Liver (tissue), 9 donors: ENCODE data around the gene WSCD1. TPM values are rescaled to one million over a fixed set of nuclear protein-coding genes. Genes with fewer than 3 reads are reported as not detected.

Experiments
- DNase-seq: peaks from one replicate; pipeline ENCODE4 v3.0.0-alpha.2; 2017; ENCODE audit warnings: low spot score
- H3K27ac ChIP-seq, 2 donors: one replicate each; pipeline ENCODE4 v1.7.0; 2013; ENCODE audit warnings: inconsistent platforms in 2 of 2, low read length in 2 of 2, control low read depth in 1 of 2, low read depth in 1 of 2, mild to moderate bottlenecking in 1 of 2
- H3K27me3 ChIP-seq, 4 donors: one replicate each; pipeline versions ENCODE4 v1.6.1 to v1.7.0; 2013; ENCODE audit warnings: low read length in 3 of 4, inconsistent platforms in 1 of 4, mild to moderate bottlenecking in 1 of 4, moderate library complexity in 1 of 4; ENCODE audit not compliant: control insufficient read depth in 4 of 4, insufficient read depth in 4 of 4
- H3K36me3 ChIP-seq, 4 donors: one replicate each; pipeline versions ENCODE4 v1.6.1 to v1.7.0; 2013; ENCODE audit warnings: low read length in 3 of 4, mild to moderate bottlenecking in 3 of 4, low read depth in 1 of 4, moderate library complexity in 1 of 4; ENCODE audit not compliant: control insufficient read depth in 4 of 4, insufficient read depth in 3 of 4
- H3K4me1 ChIP-seq, 4 donors: one replicate each; pipeline versions ENCODE4 v1.6.1 to v1.7.0; 2013; ENCODE audit warnings: low read length in 3 of 4, mild to moderate bottlenecking in 3 of 4, moderate library complexity in 1 of 4; ENCODE audit not compliant: control insufficient read depth in 4 of 4, insufficient read depth in 4 of 4
- H3K4me3 ChIP-seq, 3 donors: one replicate each; pipeline versions ENCODE4 v1.6.1 to v1.7.0; 2013; ENCODE audit warnings: low read length in 3 of 3, control low read depth in 1 of 3, low read depth in 1 of 3, mild to moderate bottlenecking in 1 of 3
- H3K9ac ChIP-seq, 2 donors: one replicate each; pipeline ENCODE4 v1.7.0; 2013; ENCODE audit warnings: low read length in 2 of 2, mild to moderate bottlenecking in 2 of 2, moderate library complexity in 2 of 2, control low read depth in 1 of 2, low read depth in 1 of 2
- H3K9me3 ChIP-seq, 4 donors: one replicate each; pipeline versions ENCODE4 v1.6.1 to v1.7.0; 2013; ENCODE audit warnings: low read length in 3 of 4; ENCODE audit not compliant: control insufficient read depth in 4 of 4
- ATF3 ChIP-seq: IDR thresholded peaks from 2 replicates; pipeline ENCODE4 v1.6.1; 2016; ENCODE audit warnings: antibody characterized with exemption
- CTCF ChIP-seq: fragments of 150-350 bp; IDR thresholded peaks from 2 replicates; pipeline ENCODE4 v1.5.1; 2017; ENCODE audit warnings: improper control_type of control experiment, low read depth, low read length; ENCODE audit not compliant: missing input control
- EGR1 ChIP-seq, 2 donors: IDR thresholded peaks; 2 replicates each; pipeline ENCODE4 v1.6.1; 2016 to 2018; ENCODE audit warnings: antibody characterized with exemption in 2 of 2, low read depth in 2 of 2
- FOXA1 ChIP-seq: IDR thresholded peaks from 2 replicates; pipeline ENCODE4 v1.6.1; 2016; ENCODE audit warnings: antibody characterized with exemption
- FOXA2 ChIP-seq: IDR thresholded peaks from 2 replicates; pipeline ENCODE4 v1.6.1; 2016; ENCODE audit warnings: antibody characterized with exemption
- GABPA ChIP-seq, 2 donors: IDR thresholded peaks in 1 of 2; conservative IDR thresholded peaks in 1 of 2; 2 replicates each; pipeline ENCODE4 v1.6.1; 2016; ENCODE audit warnings: antibody characterized with exemption in 2 of 2, mild to moderate bottlenecking in 1 of 2, moderate library complexity in 1 of 2
- HNF4A ChIP-seq, 2 donors: conservative IDR thresholded peaks; 2 replicates each; pipeline ENCODE4 v1.6.1; 2016; ENCODE audit warnings: antibody characterized with exemption in 2 of 2, mild to moderate bottlenecking in 2 of 2
- HNF4G ChIP-seq: IDR thresholded peaks from 2 replicates; pipeline ENCODE4 v1.6.1; 2016; ENCODE audit warnings: antibody characterized with exemption
- JUND ChIP-seq, 2 donors: IDR thresholded peaks; 2 replicates each; pipeline ENCODE4 v1.6.1; 2016; ENCODE audit warnings: antibody characterized with exemption in 2 of 2
- MAX ChIP-seq: IDR thresholded peaks from 2 replicates; pipeline ENCODE4 v1.6.1; 2016; ENCODE audit warnings: antibody characterized with exemption
- NR2F2 ChIP-seq: IDR thresholded peaks from 2 replicates; pipeline ENCODE4 v1.6.1; 2016; ENCODE audit warnings: antibody characterized with exemption
- RAD21 ChIP-seq, 2 donors: IDR thresholded peaks; 2 replicates each; pipeline ENCODE4 v1.6.1; 2016; ENCODE audit warnings: antibody characterized with exemption in 2 of 2, mild to moderate bottlenecking in 2 of 2
- REST ChIP-seq: IDR thresholded peaks from 2 replicates; pipeline ENCODE4 v1.6.1; 2016; ENCODE audit warnings: antibody characterized with exemption, mild to moderate bottlenecking
- RXRA ChIP-seq, 2 donors: IDR thresholded peaks; 2 replicates each; pipeline ENCODE4 v1.6.1; 2017 to 2018; ENCODE audit warnings: antibody characterized with exemption in 2 of 2, mild to moderate bottlenecking in 1 of 2
- SP1 ChIP-seq: IDR thresholded peaks from 2 replicates; pipeline ENCODE4 v1.6.1; 2018; ENCODE audit warnings: antibody characterized with exemption, mild to moderate bottlenecking
- TAF1 ChIP-seq: conservative IDR thresholded peaks from 2 replicates; pipeline ENCODE4 v1.6.1; 2016; ENCODE audit warnings: antibody characterized with exemption, mild to moderate bottlenecking
- YY1 ChIP-seq: IDR thresholded peaks from 2 replicates; pipeline ENCODE4 v1.6.1; 2016; ENCODE audit warnings: antibody characterized with exemption, mild to moderate bottlenecking
- ZBTB33 ChIP-seq: IDR thresholded peaks from 2 replicates; pipeline ENCODE4 v1.6.1; 2016; ENCODE audit warnings: antibody characterized with exemption
- WGBS: extraction: QIAGEN DNeasy Blood & Tissue Kit; methylation state at CpG from one replicate; pipeline ENCODE4 v1.1.7; 2013; 5-methylcytosine and 5-hydroxymethylcytosine counted together
- polyA plus RNA-seq, 2 donors: library from polyadenylated mRNA; stranded (reverse) in 1 of 2; unstranded in 1 of 2; fragments of 200-250 nt in 1 of 2; fragments of >200 nt in 1 of 2; fragmentation: Nextera tagmentation in 1 of 2; extraction: Ambion mirVana in 1 of 2; gene quantifications; one replicate each; pipeline versions ENCODE4 v1.2.1 to v1.2.3, GENCODE V29; 2013 to 2015
- total RNA-seq, 2 donors: library from RNA; depleted of rRNA; stranded (reverse); fragments of >200 nt; gene quantifications; one replicate each; pipeline ENCODE4 v1.2.3, GENCODE V29; 2014
- donor health status: healthy.
- donor health status: healthy.
- donor health status: healthy.
- donor health status: healthy.
- donor health status: healthy.

Gene WSCD1
- total and polyA plus RNA-seq, 4 donors: 0.10 to 3.8 (median 1.3) TPM

- no peak overlapping the region for H3K9ac ChIP-seq
- H3K27ac ChIP-seq: no peak overlapping the region
- DNase-seq: no peak
- H3K4me3 ChIP-seq: no peak overlapping the region
- no peaks in the 10 kb centered on the region for H3K9me3 ChIP-seq
- no peaks in the 10 kb centered on the region for H3K4me1 ChIP-seq
- no peaks in the 10 kb centered on the region for H3K36me3 ChIP-seq
- WGBS: 83% methylated on average over 1 of the region's 1 CpG
- TF ChIP-seq ZBTB33: no peak
- no peak for TF ChIP-seq RAD21 (IDR thresholded peaks at IDR 0.05)
- TF ChIP-seq HNF4G: no peak
- TF ChIP-seq TAF1: no peak
- H3K27me3 ChIP-seq: no peaks in the 10 kb centered on the region
Observed at GRCh38 chr17:6098823-6099180, 28.6 kb downstream of the WSCD1 start.

GRCh38 chr17:6099492-6099891 lies 29.3 kb downstream of the WSCD1 start:
- TF ChIP-seq HNF4A (conservative IDR thresholded peaks at IDR 0.05) (no peak), HNF4G (no peak), RXRA (IDR thresholded peaks at IDR 0.05) (no peak), RAD21 (IDR thresholded peaks at IDR 0.05) (no peak), MAX (no peak), FOXA1 (no peak), CTCF (no peak), SP1 (no peak), TAF1 (no peak), ATF3 (no peak), YY1 (no peak), JUND (IDR thresholded peaks at IDR 0.05) (no peak), ZBTB33 (no peak), GABPA (IDR thresholded peaks at IDR 0.05 in 1 of 2, conservative IDR thresholded peaks at IDR 0.05 in 1 of 2) (no peak), FOXA2 (no peak), EGR1 (IDR thresholded peaks at IDR 0.05; ENCODE audit: low read depth in 2 of 2) (no peak), REST (no peak), NR2F2 (no peak)
- H3K4me1 ChIP-seq: no peaks in the 10 kb centered on the region
- WGBS: 92% methylated on average over 8 of the region's 8 CpGs
- no peaks in the 10 kb centered on the region for H3K9me3 ChIP-seq
- no peaks in the 10 kb centered on the region for H3K27me3 ChIP-seq
- DNase-seq: no peak
- no peak overlapping the region for H3K9ac ChIP-seq
- H3K36me3 ChIP-seq: no peaks in the 10 kb centered on the region
- no peak overlapping the region for H3K27ac ChIP-seq
- no peak overlapping the region for H3K4me3 ChIP-seq
